ENCODE data around the gene SECISBP2L.

The SECISBP2L gene

GRCh38 chr15:49031804-49032203 lies 14.4 kb downstream of the SECISBP2L start:
- no peaks in the 10 kb centered on the region for H3K4me1 ChIP-seq (ENCODE audit: control insufficient read depth, low read length)
- H3K27ac ChIP-seq (ENCODE audit: low read depth, low read length), result no peak overlapping the region

GRCh38 chr15:49026700-49027099 lies 19.5 kb downstream of the SECISBP2L start:
- peaks cover 4% of the 10 kb centered on the region; the same call in 1 of the 2 replicates for H3K36me3 ChIP-seq (ENCODE audit: control insufficient read depth, low read length)
- TF ChIP-seq EZH2phosphoT487 (IDR thresholded peaks at IDR 0.05; ENCODE audit: borderline replicate concordance, low read length) (no peak), CTCF (IDR thresholded peaks at IDR 0.05; ENCODE audit: low read depth, low read length, poor library complexity, severe bottlenecking) (no peak)
- no peaks in the 10 kb centered on the region for H3K79me2 ChIP-seq (ENCODE audit: control insufficient read depth, low read length)

More at GRCh38 chr15:49031804-49032203, 14.4 kb downstream of the SECISBP2L start:
- no peak for TF ChIP-seq CTCF (IDR thresholded peaks at IDR 0.05; ENCODE audit: low read depth, low read length, poor library complexity, severe bottlenecking)
- TF ChIP-seq EZH2phosphoT487 (IDR thresholded peaks at IDR 0.05; ENCODE audit: borderline replicate concordance, low read length), result no peak
- Histone ChIP-seq H3F3A (ENCODE audit: control insufficient read depth, insufficient read depth) (no peaks in the 10 kb centered on the region), H3K4me3 (ENCODE audit: low read length) (no peak overlapping the region), H4K20me1 (ENCODE audit: control insufficient read depth, insufficient read depth, low read depth, low read length) (no peaks in the 10 kb centered on the region), H3K36me3 (ENCODE audit: control insufficient read depth, low read length) (peaks cover 4% of the 10 kb centered on the region; the same call in 1 of the 2 replicates), H3K27me3 (ENCODE audit: control insufficient read depth, low read length) (no peaks in the 10 kb centered on the region), H3K79me2 (ENCODE audit: control insufficient read depth, low read length) (no peaks in the 10 kb centered on the region), H3K4me2 (ENCODE audit: low read length) (no peak overlapping the region), H3K9me3 (ENCODE audit: control insufficient read depth, insufficient read depth, low read length) (no peaks in the 10 kb centered on the region), H3K9me2 (replicated peaks; ENCODE audit: control insufficient read depth, low read length) (no peaks in the 10 kb centered on the region)

GRCh38 chr15:49024840-49025239 lies 21.4 kb downstream of the SECISBP2L start:
- H3K36me3 ChIP-seq (ENCODE audit: control insufficient read depth, low read length), result peaks cover 4% of the 10 kb centered on the region; the same call in 1 of the 2 replicates
- H3K9me3 ChIP-seq (ENCODE audit: control insufficient read depth, insufficient read depth, low read length), result no peaks in the 10 kb centered on the region
- H3K9me2 ChIP-seq (replicated peaks; ENCODE audit: control insufficient read depth, low read length), result no peaks in the 10 kb centered on the region
- no peak overlapping the region for H3K27ac ChIP-seq (ENCODE audit: low read depth, low read length)
- TF ChIP-seq CTCF (IDR thresholded peaks at IDR 0.05; ENCODE audit: low read depth, low read length, poor library complexity, severe bottlenecking) (no peak), EZH2phosphoT487 (IDR thresholded peaks at IDR 0.05; ENCODE audit: borderline replicate concordance, low read length) (no peak)
- no peaks in the 10 kb centered on the region for H3K79me2 ChIP-seq (ENCODE audit: control insufficient read depth, low read length)
- H4K20me1 ChIP-seq (ENCODE audit: control insufficient read depth, insufficient read depth, low read depth, low read length), result no peaks in the 10 kb centered on the region
- H3K4me2 ChIP-seq (ENCODE audit: low read length), result no peak overlapping the region
- H3K4me3 ChIP-seq (ENCODE audit: low read length), result no peak overlapping the region
- no peaks in the 10 kb centered on the region for H3F3A ChIP-seq (ENCODE audit: control insufficient read depth, insufficient read depth)
- no peaks in the 10 kb centered on the region for H3K27me3 ChIP-seq (ENCODE audit: control insufficient read depth, low read length)
- no peaks in the 10 kb centered on the region for H3K4me1 ChIP-seq (ENCODE audit: control insufficient read depth, low read length)

More at GRCh38 chr15:49026700-49027099, 19.5 kb downstream of the SECISBP2L start:
- no peak overlapping the region for H3K4me2 ChIP-seq (ENCODE audit: low read length)
- no peaks in the 10 kb centered on the region for H3K9me2 ChIP-seq (replicated peaks; ENCODE audit: control insufficient read depth, low read length)
- no peaks in the 10 kb centered on the region for H3K9me3 ChIP-seq (ENCODE audit: control insufficient read depth, insufficient read depth, low read length)
- no peak overlapping the region for H3K4me3 ChIP-seq (ENCODE audit: low read length)
- no peaks in the 10 kb centered on the region for H4K20me1 ChIP-seq (ENCODE audit: control insufficient read depth, insufficient read depth, low read depth, low read length)
- no peak overlapping the region for H3K27ac ChIP-seq (ENCODE audit: low read depth, low read length)
- no peaks in the 10 kb centered on the region for H3F3A ChIP-seq (ENCODE audit: control insufficient read depth, insufficient read depth)
- no peaks in the 10 kb centered on the region for H3K4me1 ChIP-seq (ENCODE audit: control insufficient read depth, low read length)
- H3K27me3 ChIP-seq (ENCODE audit: control insufficient read depth, low read length), result no peaks in the 10 kb centered on the region
